Fibroblast of lung (primary cell): ENCODE results near the gene ABHD16B. TPM values are rescaled to one million over a fixed set of nuclear protein-coding genes. Genes with fewer than 3 reads are reported as not detected.
A peak's percentile ranks its signal among the peaks of the same experiment; 100 is the strongest.

Source experiments
- DNase-seq, 2 donors: peaks; one replicate each; pipeline versions ENCODE4 v3.0.0 to v3.0.0-alpha.2; 2010; ENCODE audit warnings: low read depth in 2 of 2
- H2AFZ ChIP-seq: 2 replicates; pipeline ENCODE4 v1.5.1; 2012; ENCODE audit warnings: low read length, control low read depth, inconsistent platforms
- H3K27ac ChIP-seq: 2 replicates; pipeline ENCODE4 v1.5.1; 2011; ENCODE audit warnings: low read length, control low read depth; ENCODE audit not compliant: insufficient read depth
- H3K27me3 ChIP-seq: 2 replicates; pipeline ENCODE4 v1.5.1; 2011; ENCODE audit warnings: mild to moderate bottlenecking, low read length; ENCODE audit not compliant: control insufficient read depth, insufficient read depth
- H3K36me3 ChIP-seq: 2 replicates; pipeline ENCODE4 v1.5.1; 2011; ENCODE audit warnings: low read length; ENCODE audit not compliant: control insufficient read depth, insufficient read depth
- H3K4me1 ChIP-seq: 2 replicates; pipeline ENCODE4 v1.5.1; 2011; ENCODE audit warnings: low read length; ENCODE audit not compliant: control insufficient read depth, insufficient read depth; ENCODE audit errors: extremely low read depth
- H3K4me2 ChIP-seq: 2 replicates; pipeline ENCODE4 v1.5.1; 2011; ENCODE audit warnings: low read length, control low read depth; ENCODE audit not compliant: insufficient read depth; ENCODE audit errors: extremely low read depth
- H3K4me3 ChIP-seq, 4 experiments: fragments of 200-600 bp in 1 of 4; sonication (generic) in 1 of 4; replicated peaks in 1 of 4; 2 replicates each; pipeline ENCODE4 v1.5.1; 2011 to 2016; ENCODE audit warnings: low read length in 4 of 4, low read depth in 3 of 4, mild to moderate bottlenecking in 3 of 4, control low read depth in 2 of 4, inconsistent platforms in 1 of 4, mixed read lengths in 1 of 4; ENCODE audit not compliant: insufficient read depth in 1 of 4; ENCODE audit errors: control extremely low read depth in 1 of 4
- H3K79me2 ChIP-seq: 2 replicates; pipeline ENCODE4 v1.5.1; 2012; ENCODE audit warnings: mild to moderate bottlenecking, low read length, inconsistent platforms; ENCODE audit not compliant: control insufficient read depth, insufficient read depth
- H3K9ac ChIP-seq: 2 replicates; pipeline ENCODE4 v1.5.1; 2011; ENCODE audit warnings: mild to moderate bottlenecking, low read length, control low read depth; ENCODE audit not compliant: insufficient read depth
- H3K9me3 ChIP-seq: 2 replicates; pipeline ENCODE4 v1.5.1; 2012; ENCODE audit warnings: low read depth, low read length; ENCODE audit not compliant: control insufficient read depth, insufficient read depth
- H4K20me1 ChIP-seq: 2 replicates; pipeline ENCODE4 v1.5.1; 2011; ENCODE audit warnings: low read length; ENCODE audit not compliant: control insufficient read depth, insufficient read depth; ENCODE audit errors: extremely low read depth
- EZH2 ChIP-seq: IDR thresholded peaks from 2 replicates; pipeline ENCODE4 v1.5.1; 2012; ENCODE audit warnings: low read length, control low read depth, mild to moderate bottlenecking; ENCODE audit errors: missing control alignments
- polyA plus RNA-seq, 2 donors: library from polyadenylated mRNA; depleted of rRNA in 1 of 2; stranded (reverse) in 1 of 2; unstranded in 1 of 2; fragments of >200 nt; gene quantifications; 2 replicates each; pipeline ENCODE4 v1.2.1, GENCODE V29; 2011 to 2012; ENCODE audit warnings: missing spikeins in 1 of 2
- total RNA-seq: library from RNA; depleted of rRNA; stranded (reverse); fragments of >200 nt; gene quantifications from 2 replicates; pipeline ENCODE4 v1.2.1, GENCODE V29; 2014
- TF ChIP-seq, protein P1 (sequence below), 2 donors: IDR thresholded peaks in 1 of 2; conservative IDR thresholded peaks in 1 of 2; 1 replicate in 1 of 2; 2 replicates in 1 of 2; pipeline ENCODE4 v1.5.1; 2011 to 2012; ENCODE audit warnings: low read length in 2 of 2, control low read depth in 1 of 2, inconsistent platforms in 1 of 2, low read depth in 1 of 2, mild to moderate bottlenecking in 1 of 2

The ABHD16B gene
- total and polyA plus RNA-seq, 2 donors (not counting 1 experiment from before 2014, with no cell fraction given), result not detected

DNA sequence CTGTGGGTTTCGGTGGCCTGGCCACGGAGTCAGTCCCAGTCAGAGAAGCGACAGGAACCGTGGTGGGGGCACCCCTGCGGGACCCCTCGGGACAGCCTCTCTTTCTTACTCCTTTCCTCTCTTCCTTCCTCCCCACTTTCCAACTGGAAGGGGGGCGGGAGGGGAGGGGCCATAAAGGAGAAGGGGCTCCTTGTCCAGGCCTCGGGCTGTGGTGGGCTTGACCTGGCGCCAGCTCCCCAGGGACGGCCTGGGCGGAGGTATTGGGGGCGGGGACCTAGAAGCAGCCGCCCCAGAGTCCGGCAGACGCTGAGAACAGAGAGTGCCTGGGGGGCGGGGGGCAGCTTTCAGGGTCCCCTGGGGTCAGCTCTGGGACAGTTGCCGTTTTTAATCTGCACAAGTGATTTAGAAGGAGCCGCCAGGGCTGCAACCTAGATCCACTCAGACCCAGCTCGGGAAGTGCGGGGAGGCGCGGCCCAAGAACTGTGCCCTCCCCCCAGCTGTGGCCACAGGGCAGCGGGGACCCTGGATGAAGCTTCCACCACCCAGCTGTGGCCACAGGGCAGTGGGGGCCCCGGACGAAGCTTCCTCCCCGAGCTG, 6.4 kb upstream of the ABHD16B start:
- H2AFZ ChIP-seq, result no peak overlapping the region
- no peaks in the 10 kb centered on the region for H3K79me2 ChIP-seq
- peak overlapping the region in 1 of 4 experiments; percentile 40 for H3K4me3 ChIP-seq
- no peak for DNase-seq
- H4K20me1 ChIP-seq, result no peaks in the 10 kb centered on the region
- H3K36me3 ChIP-seq, result no peaks in the 10 kb centered on the region
- H3K9me3 ChIP-seq, result no peaks in the 10 kb centered on the region
- H3K4me2 ChIP-seq, result peak overlapping the region; percentile 44
- H3K9ac ChIP-seq, result no peak overlapping the region
- peaks cover 21% of the 10 kb centered on the region for H3K4me1 ChIP-seq
- no peaks in the 10 kb centered on the region for H3K27me3 ChIP-seq
- TF ChIP-seq, protein P1, sequence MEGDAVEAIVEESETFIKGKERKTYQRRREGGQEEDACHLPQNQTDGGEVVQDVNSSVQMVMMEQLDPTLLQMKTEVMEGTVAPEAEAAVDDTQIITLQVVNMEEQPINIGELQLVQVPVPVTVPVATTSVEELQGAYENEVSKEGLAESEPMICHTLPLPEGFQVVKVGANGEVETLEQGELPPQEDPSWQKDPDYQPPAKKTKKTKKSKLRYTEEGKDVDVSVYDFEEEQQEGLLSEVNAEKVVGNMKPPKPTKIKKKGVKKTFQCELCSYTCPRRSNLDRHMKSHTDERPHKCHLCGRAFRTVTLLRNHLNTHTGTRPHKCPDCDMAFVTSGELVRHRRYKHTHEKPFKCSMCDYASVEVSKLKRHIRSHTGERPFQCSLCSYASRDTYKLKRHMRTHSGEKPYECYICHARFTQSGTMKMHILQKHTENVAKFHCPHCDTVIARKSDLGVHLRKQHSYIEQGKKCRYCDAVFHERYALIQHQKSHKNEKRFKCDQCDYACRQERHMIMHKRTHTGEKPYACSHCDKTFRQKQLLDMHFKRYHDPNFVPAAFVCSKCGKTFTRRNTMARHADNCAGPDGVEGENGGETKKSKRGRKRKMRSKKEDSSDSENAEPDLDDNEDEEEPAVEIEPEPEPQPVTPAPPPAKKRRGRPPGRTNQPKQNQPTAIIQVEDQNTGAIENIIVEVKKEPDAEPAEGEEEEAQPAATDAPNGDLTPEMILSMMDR (conservative IDR thresholded peaks at IDR 0.05 in 1 of 2, IDR thresholded peaks at IDR 0.05 in 1 of 2; ENCODE audit: low read depth in 1 of 2, low read length in 2 of 2), result no peak
- TF ChIP-seq EZH2, result no peak
- H3K27ac ChIP-seq, result no peak overlapping the region

DNA sequence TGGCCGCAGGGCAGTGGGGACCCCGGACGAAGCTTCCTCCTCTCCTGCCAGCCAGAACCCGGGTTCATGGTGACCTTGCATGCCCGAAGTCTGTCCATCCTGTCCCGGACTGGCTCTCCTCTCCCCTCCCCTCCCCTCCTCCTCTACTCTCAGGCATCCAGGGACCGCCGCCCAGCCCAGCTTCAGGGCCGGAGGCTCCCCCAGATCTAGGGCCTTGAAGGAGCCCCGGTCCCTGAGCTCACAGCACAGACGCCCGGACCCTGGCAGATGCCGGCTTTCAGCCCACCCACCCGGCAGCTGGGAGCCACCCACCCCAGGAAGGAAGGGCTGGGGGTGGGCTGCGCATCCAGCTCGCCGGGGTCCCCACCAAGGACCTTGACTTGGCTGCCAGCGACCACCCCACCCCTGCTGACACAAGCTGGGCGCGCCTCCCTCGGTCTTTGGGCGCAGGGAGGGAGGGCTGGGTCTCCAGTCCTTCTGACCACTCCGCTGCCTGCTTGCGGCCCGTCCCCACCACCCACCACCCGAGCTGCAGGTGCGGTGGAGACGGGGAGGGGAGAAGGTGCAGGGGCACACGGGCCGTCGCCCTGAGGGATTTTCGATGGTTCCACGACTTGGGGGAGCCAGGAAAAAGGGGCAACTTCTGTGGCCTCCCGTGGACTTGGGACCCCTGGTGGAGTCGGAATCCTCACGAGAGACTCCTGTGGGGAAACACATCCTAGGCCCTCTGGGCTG, 5.8 kb upstream of the ABHD16B start:
- peaks cover 21% of the 10 kb centered on the region for H3K4me1 ChIP-seq
- H2AFZ ChIP-seq, result no peak overlapping the region
- DNase-seq, result no peak
- no peaks in the 10 kb centered on the region for H3K27me3 ChIP-seq
- H3K9ac ChIP-seq, result no peak overlapping the region
- H3K27ac ChIP-seq, result no peak overlapping the region
- H4K20me1 ChIP-seq, result no peaks in the 10 kb centered on the region
- TF ChIP-seq EZH2, result peak; percentile 1
- TF ChIP-seq, protein P1 (conservative IDR thresholded peaks at IDR 0.05 in 1 of 2, IDR thresholded peaks at IDR 0.05 in 1 of 2; ENCODE audit: low read depth in 1 of 2, low read length in 2 of 2), result no peak
- no peaks in the 10 kb centered on the region for H3K9me3 ChIP-seq
- no peaks in the 10 kb centered on the region for H3K36me3 ChIP-seq
- H3K4me2 ChIP-seq, result peak overlapping the region; percentile 44
- H3K4me3 ChIP-seq, result peak overlapping the region in 1 of 4 experiments; percentile 40
- H3K79me2 ChIP-seq, result no peaks in the 10 kb centered on the region

DNA sequence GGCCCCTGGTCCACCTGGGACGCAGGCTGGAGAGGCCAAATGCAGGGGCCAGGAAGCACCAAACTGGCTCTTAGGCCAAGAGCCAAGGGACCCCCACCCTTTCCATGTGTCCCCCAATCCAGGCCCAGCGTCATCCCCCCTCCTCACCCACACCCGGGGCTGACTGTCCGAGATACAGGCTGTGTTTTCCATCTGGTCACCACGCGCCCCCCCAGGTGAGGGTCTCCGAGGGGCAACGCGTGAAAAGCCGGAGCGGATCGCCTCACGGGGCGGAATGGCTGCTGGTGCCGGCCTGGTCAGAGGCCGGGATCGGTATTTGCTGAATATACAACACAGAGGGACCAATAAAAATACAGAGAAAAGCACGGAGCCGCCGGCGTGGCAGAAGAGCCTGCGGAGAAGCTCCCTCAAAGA, 5.2 kb upstream of the ABHD16B start:
- no peaks in the 10 kb centered on the region for H3K9me3 ChIP-seq
- peaks cover under 1% of the 10 kb centered on the region for H3K36me3 ChIP-seq
- DNase-seq, result no peak
- peaks cover 21% of the 10 kb centered on the region for H3K4me1 ChIP-seq
- H4K20me1 ChIP-seq, result no peaks in the 10 kb centered on the region
- no peaks in the 10 kb centered on the region for H3K79me2 ChIP-seq
- H2AFZ ChIP-seq, result no peak overlapping the region
- H3K4me3 ChIP-seq, result no peak overlapping the region
- H3K27me3 ChIP-seq, result no peaks in the 10 kb centered on the region
- H3K27ac ChIP-seq, result no peak overlapping the region
- no peak overlapping the region for H3K9ac ChIP-seq
- TF ChIP-seq, protein P1 (conservative IDR thresholded peaks at IDR 0.05 in 1 of 2, IDR thresholded peaks at IDR 0.05 in 1 of 2; ENCODE audit: low read depth in 1 of 2, low read length in 2 of 2), result no peak
- no peak for TF ChIP-seq EZH2
- no peak overlapping the region for H3K4me2 ChIP-seq
